K562 treated with DMSO at 1 percent for 12 hours (cell line): ENCODE measurements around the gene SFT2D2. TPM values are rescaled to one million over a fixed set of nuclear protein-coding genes. Genes with fewer than 3 reads are reported as not detected.

Experiments
- total RNA-seq: library from RNA; unstranded; fragments of 300-600 nt; gene quantifications from 2 replicates; pipeline ENCODE4 v1.2.3, GENCODE V29; 2022; ENCODE audit not compliant: insufficient read depth

SFT2D2 gene
- 3.3 and 8.1 TPM in 2 replicates for total RNA-seq

GRCh38 chr1:168225476-168226190, at the start of gene SFT2D2:
Gene SFT2D2, plus strand, starts transcription at chr1:168226004. Its CDS starts 76 bp downstream, at chr1:168226080.

DNA sequence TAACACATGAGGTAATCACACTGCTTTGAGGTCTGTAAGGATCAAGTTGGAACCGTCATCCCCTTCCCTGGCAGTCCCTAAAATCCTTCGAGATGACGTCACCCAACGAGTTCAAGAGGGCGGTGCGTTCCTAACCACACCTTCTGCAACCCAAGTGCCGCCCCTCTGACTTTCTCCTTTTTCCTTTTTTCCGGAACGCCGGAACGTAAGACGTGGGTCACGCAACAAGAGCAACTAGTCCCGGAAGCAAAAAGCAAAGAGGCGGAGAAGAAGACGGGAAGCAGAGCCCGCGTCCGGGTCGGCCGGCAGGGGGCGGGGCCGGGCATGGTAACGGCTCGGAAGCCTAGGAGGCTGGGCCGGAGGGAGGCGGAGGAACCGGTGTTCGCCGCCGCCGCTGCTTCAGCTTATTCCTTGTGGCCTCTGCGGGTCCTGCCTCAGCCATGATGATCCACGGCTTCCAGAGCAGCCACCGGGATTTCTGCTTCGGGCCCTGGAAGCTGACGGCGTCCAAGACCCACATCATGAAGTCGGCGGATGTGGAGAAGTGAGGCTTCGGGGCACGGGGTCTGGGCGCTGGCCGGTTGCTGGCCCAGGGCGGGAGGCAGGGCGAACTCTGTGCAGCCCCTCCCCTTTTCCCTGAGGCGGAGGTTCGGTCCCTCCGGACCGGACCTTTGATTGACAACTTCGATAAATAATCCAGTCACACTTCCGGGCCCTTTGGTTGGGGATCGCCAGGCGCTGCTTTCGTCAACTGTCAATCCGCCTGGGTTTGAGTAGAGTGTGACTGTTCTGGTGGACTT, 47.0 kb upstream of the SFT2D2 start, which contains the start of gene TIPRL:
Gene TIPRL, plus strand, starts transcription at position 325 of the 800 bp plus-strand sequence. Its CDS starts 116 bp downstream, at position 441.

DNA sequence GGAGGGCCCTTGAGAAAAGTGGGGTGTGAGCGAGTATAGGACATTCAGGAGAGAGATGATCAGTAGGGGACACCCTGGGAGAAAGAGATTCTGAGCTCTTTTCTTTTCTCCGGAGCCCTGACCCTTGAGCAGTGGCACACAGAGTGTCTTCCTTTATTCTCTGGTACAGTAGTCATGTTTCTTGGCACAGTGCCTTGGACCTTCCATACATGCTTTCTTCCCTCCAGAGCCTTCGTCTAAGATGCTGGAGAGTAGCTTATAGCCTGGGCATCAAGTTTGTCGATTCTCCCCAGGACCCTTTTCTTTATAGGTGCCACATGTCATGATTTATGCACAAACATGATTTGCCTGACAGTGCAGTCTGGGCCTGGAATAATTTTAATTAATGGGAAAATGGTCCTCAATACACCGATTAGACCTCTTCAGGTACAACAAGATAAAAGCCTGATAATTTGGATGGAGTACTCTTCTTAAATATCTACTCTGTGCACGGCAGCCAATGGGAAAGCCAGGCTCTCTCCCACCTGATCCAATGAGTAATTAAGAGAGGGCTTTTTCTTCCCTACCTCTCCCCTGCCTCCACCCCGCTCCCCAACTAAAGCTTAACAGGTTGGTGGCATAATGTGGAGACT, 54.6 kb downstream of the SFT2D2 start, which contains the start of gene TBX19:
Gene TBX19, plus strand, starts transcription at position 582 of the 632 bp plus-strand sequence. CDS start 214 bp downstream, outside the sequence.

Other genes with a start within 250 kb of the SFT2D2 start
- gene GPR161, start 89.1 kb upstream of the SFT2D2 start, total RNA-seq = 2.9 and 3.6 TPM in 2 replicates
- gene TIPRL, start 47.0 kb upstream of the SFT2D2 start, total RNA-seq = 21.6 and 37.3 TPM in 2 replicates
- gene TBX19, start 54.9 kb downstream of the SFT2D2 start, total RNA-seq = 2.0 and 5.4 TPM in 2 replicates